Activated naive CD4-positive, alpha-beta T cell treated with Interleukin-2 at 50 U/mL for 16 hours (primary cell): Measurements from ENCODE around the gene KRT82.
"Not testable (repeated sequence)": the region's sequence is repeated elsewhere in the genome, so short reads cannot be mapped to it uniquely, and the experiment has no call there.

Source experiments
- DNase-seq: peaks from one replicate; pipeline ENCODE4 v3.0.0-alpha.2; 2020

Gene KRT82

GRCh38 chr12:52434760-52435530, 28.8 kb upstream of the KRT82 start:
- DNase-seq: no peak

GRCh38 chr12:52434081-52434733, 28.1 kb upstream of the KRT82 start, which contains the start of gene KRT75:
Gene KRT75, minus strand, starts transcription at chr12:52434371. Its CDS starts 67 bp downstream, at chr12:52434304.
- no peak for DNase-seq

DNA sequence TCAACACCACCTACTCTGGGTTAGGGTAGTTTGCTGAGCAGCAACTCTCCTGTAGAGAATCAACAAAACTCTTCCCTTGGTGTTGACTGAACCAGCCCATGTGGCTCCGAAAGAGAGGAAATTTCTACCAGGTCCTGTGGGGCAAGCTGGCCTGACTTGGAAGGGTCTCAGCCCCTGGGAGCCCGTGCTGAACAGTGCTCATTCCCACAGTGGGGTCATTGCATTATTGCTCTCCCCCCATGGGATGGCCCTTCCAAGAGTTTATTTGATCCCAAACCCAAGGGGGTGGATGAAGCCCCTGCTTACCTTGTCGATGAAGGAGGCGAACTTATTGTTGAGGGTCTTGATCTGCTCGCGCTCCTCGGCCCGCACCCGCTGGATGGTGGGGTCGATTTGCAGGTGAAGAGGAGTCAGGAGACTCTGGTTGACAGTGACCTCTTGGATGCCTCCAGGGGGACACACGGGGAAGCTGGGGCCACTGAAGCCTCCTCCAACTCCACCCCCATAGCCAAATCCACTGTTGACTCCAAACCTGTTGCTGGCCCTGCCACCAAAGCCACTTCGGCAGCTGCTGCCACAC, 27.5 kb upstream of the KRT82 start:
- no peak for DNase-seq

DNA sequence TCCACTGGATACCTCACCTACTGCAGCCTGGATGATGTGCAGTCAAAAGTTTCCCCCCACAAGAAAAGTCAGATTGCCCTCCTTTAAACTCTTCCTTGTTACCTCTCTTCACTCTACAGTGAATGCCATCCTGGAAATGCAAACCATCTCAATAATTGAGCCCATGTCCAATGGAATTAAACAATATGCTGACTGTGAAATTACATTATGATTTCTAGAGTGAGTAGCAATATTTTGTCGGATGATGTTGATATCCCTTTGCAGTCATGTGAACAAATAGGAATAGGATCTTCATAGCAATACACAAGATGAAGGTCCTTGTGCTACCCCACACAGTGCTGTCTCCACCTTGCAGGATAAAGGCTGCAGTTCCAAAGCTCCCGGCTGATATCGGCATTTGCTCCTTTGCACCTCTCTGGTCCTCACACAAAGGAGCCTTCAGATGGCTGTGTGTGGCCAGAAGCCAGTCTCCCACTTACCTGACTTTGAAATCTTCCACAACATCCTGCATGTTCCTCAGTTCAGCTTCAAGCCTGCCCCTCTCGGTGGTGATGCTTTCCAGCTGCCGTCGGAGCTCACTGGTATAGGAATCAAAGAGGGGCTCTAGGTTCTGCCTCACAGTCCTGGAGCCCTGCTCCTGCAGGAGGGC, 26.5 kb upstream of the KRT82 start:
- DNase-seq: no peak

DNA sequence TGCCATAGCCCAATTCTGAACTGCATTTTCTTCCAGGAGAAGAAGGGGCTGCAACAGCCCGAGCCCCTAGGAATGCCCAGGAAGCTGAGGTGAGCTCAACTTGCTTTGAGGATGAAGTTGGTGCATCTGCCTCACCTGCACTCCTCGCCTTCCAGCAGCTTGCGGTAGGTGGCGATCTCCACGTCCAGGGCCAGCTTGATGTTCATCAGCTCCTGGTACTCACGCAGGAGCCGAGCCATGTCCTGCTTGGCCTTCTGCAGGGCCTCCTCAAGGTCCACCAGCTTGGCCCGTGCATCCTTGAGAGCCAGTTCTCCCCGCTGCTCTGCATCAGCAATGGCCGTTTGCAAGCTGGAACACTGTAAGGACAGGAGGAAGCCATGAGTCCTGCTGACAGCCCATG, 22.0 kb upstream of the KRT82 start:
- no peak for DNase-seq

DNA sequence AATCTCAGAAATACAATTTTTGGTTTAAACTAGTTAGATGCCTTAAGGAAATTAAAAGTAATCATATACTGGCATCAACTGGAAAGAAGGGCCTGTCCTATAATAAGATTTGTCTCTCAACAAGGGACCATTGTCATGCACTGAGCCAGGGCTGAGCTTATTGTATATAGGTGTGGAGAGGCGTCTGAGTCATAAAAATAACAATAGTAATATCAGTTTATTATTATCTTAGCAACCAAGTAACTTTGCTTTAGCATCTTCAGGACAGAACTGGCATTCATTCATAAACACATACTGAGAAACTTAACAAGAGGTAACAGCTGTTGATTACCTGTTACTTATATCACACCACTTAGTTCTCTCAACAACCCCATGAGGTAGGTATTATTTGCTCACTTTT, 20.9 kb upstream of the KRT82 start:
- DNase-seq: no peak

GRCh38 chr12:52426034-52426433, 19.9 kb upstream of the KRT82 start:
- DNase-seq: no peak

DNA sequence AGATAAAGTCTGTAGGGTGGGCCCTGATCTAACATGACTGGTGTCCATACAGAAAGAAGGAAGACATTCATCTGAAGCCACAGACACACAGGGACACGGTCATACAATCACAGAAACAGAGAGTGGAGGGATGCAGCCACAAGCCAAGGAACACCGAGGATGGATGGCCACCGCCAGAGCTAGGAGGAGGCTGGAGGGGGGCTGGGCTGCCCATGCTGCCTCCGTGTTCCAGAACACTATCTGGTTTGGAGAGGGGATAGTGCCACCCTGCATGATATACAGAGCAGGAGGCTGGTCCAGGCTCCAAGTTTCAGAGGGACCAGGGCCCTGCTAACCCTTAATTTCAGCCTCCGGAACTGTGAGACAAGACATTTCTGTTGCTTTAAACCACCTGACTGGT, 19.3 kb upstream of the KRT82 start:
- DNase-seq: no peak

GRCh38 chr12:52423661-52424500, 17.7 kb upstream of the KRT82 start:
- no peak for DNase-seq

- no peak for DNase-seq
Measured at GRCh38 chr12:52423035-52423434, 16.9 kb upstream of the KRT82 start.

GRCh38 chr12:52419656-52420055, 13.5 kb upstream of the KRT82 start:
- DNase-seq: no peak

DNA sequence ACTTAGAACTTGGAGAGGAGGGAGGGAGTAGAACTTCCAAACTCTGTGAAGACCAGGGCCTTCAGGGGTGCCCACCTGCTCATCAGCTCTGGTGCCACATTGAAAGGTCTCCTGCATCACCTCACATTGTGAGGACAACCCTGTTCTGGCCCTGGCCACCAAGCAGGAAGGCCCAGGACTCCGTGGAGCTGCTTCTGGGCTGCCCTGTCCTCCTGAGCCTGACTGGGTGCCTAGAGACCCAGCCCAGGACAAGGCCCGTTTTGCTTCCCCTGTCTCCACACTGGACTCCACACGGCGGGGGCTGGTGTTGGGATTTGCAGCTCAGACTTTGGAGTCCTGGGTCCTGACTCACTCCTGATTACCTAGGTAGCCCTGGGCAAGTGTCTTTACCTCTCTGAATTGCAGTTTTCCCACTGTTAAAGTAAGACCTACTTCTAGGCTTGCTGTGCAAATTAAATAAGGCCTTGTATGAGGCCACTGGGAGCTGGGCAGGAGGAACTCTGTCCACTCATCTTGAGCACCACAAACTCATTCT, 12.5 kb upstream of the KRT82 start:
- no peak for DNase-seq

GRCh38 chr12:52417740-52418139, 11.6 kb upstream of the KRT82 start:
- DNase-seq: no peak

- no peak for DNase-seq
Measured at GRCh38 chr12:52416795-52417194, 10.7 kb upstream of the KRT82 start.

GRCh38 chr12:52415870-52416750, 10.0 kb upstream of the KRT82 start:
- DNase-seq: no peak

DNA sequence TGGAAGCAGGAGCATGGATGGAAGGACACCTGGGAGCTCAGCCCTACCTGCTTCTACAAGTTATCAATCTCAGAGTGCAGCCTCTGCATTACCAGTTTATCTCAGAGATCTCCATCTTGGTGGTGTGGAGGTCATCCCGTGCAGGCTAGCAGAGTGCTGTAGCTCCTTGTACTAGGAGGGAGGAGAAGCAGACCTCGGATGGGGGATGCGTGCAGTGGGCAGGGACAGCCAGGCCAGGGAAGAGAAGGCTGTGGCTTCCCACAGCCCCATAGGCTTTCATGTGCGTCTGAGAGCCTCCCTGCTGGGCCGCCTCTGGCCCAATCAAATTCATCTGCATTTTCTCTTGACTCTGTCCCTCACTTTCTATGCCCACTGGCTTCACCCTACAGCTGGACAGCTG, 8.8 kb upstream of the KRT82 start:
- DNase-seq: no peak

DNA sequence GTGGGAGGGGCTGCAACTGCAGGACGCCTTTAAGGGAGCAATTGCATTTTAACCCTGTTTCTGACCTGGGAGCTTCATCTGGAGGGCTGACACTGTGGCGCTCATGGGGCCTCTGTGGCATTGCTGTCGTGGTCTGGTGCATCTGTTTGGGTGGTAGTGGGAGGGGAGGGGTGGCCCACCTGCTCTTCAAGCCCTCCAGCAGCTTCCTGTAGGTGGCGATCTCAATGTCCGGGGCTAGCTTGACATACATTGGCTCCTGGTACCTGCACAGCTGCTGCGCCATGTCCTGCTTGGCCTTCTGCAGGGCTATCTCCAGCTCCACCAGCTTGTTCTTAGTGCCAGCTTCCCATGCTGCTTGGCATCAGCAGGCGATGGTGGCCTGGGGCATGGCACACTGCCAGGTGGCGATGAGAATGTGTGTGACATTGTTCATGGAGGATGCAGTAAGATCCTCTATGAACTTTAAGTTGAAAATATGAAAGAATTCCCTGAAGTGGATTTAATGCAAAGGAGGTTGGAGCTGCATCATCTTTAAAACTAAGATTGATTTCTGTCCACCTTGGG, 7.7 kb upstream of the KRT82 start:
- DNase-seq: no peak

GRCh38 chr12:52413202-52413601, 7.1 kb upstream of the KRT82 start:
- no peak for DNase-seq

DNA sequence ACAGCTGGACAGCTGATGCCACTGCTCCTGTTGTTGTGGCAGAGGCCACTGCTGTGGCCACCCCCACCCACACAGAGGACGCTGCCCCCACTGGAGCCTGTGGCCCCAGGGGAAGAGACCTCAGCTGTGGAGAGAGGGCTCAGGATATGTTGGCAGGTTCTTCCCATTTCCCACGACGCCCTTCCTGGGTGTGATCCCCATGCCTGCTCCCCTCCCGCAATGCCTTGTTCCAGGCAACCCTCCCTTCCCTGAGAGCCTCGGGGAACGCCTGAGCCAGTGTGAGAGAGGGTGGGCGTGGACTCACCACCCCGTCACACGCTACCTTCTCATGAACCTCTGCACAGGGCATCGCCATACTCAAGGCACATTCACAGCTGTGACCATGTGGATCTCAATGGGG, 5.7 kb upstream of the KRT82 start:
- no peak for DNase-seq

GRCh38 chr12:52410589-52411248, 4.6 kb upstream of the KRT82 start:
- not testable (repeated sequence) for DNase-seq

DNA sequence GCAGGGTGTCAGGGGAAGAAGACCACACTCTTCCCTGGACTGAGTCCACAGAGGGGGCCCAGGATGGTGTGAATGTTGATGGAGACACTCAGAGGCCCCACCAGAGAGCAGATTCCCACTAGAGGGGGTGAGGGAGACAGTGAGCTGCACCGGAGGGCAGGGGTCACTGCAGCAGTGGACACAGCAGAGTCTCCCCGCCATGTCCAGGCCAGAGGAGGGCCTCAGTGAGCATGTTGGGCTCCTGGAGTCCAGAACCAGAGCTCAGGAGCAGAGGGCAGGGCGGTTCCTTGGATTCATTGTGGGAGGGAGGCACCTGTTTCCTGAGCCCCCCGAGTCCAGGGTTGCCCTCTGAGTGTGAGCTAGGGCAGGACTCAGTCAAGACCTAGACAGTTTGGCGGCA, 1.8 kb upstream of the KRT82 start:
- no peak for DNase-seq
